ENCODE measurements around the gene ENOX1. TPM values are rescaled to one million over a fixed set of nuclear protein-coding genes. Genes with fewer than 3 reads are reported as not detected.

Gene ENOX1
- total and polyA plus RNA-seq, 9 of the 15 experiments (the other 6 are each of a cell fraction or from before 2014, with no cell fraction given) = not detected

DNA sequence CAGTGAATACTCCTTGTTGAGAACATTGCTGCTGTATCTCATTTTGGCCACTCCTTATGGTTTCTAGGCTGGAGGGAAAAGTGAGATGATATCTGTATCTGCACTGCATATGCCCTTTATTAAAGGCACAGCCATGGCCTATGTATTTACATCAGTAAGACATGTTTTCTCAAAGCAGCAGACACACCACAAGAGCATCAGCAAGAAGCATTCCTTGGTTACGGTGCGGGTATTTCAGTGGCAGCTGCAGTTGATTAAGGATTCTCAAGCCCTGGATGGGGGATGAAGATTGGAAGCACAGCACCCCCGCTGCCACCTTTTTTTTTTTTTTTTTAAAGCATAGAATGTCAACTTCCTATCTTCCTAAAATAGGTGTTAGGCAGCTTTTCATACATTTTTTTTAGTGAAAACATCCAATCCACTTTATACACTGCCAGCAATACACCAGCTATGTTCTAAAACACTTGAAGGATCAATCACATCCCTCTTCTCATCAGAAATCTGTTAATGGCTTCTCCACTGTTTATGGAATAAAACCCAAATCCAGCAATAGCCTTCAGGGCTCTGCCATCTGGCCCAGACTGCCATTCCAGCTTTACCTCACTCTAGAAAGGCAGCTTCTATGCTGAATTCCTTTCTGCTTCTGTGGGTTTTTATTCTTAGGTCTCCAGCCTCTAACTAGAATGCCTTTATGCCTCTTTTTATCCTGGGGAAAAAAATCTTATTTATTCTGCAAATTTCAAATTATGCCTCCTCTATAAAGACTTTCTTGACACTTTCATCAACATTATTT lies 432.4 kb downstream of the ENOX1 start (continued):
- TF ChIP-seq, protein P1, sequence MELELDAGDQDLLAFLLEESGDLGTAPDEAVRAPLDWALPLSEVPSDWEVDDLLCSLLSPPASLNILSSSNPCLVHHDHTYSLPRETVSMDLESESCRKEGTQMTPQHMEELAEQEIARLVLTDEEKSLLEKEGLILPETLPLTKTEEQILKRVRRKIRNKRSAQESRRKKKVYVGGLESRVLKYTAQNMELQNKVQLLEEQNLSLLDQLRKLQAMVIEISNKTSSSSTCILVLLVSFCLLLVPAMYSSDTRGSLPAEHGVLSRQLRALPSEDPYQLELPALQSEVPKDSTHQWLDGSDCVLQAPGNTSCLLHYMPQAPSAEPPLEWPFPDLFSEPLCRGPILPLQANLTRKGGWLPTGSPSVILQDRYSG (tag; conservative IDR thresholded peaks at IDR 0.05; ENCODE audit: low read depth) = no peak

DNA sequence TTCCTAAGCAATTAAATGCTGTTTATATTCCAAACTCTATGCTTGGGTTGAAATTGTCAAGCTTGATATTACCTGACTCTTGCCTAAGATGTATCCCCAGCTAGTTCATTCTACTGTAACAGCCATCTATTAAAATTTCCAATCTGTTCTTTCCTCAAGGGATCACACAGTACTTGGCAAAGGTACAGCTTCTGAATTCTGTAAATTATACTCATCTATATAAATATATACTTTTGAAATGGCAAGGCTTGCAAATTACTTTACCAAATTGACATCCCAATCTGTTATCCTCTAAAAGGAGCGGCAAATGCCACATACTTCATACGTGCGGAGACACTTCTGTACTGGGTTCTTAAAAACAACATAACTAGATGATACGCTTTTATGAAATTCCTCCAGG lies 433.1 kb downstream of the ENOX1 start:
- no peak overlapping the region for H2AFZ ChIP-seq (ENCODE audit: low read depth, low read length)
- intact Hi-C loops (cut with micrococcal nuclease) = no loop called here
- H3K9ac ChIP-seq (ENCODE audit: insufficient read depth in 1 of 2, low read depth in 2 of 2, low read length in 2 of 2) = no peak overlapping the region
- in situ Hi-C loops (cut with MboI) = no loop called here
- FAIRE-seq = no peak
- POLR2A ChIA-PET = no interaction called here
- no peak overlapping the region for H3K4me2 ChIP-seq (ENCODE audit: insufficient read depth, low read length)
- ATAC-seq = no peak
- H3K79me2 ChIP-seq (ENCODE audit: control insufficient read depth, insufficient read depth, low read length) = no peaks in the 10 kb centered on the region
- no TSS peak for BruUV-seq (replicated peaks)
- CTCF ChIA-PET (ENCODE audit: low intra/inter-chr PET ratio) = no interaction called here
- TF ChIP-seq, protein P2, sequence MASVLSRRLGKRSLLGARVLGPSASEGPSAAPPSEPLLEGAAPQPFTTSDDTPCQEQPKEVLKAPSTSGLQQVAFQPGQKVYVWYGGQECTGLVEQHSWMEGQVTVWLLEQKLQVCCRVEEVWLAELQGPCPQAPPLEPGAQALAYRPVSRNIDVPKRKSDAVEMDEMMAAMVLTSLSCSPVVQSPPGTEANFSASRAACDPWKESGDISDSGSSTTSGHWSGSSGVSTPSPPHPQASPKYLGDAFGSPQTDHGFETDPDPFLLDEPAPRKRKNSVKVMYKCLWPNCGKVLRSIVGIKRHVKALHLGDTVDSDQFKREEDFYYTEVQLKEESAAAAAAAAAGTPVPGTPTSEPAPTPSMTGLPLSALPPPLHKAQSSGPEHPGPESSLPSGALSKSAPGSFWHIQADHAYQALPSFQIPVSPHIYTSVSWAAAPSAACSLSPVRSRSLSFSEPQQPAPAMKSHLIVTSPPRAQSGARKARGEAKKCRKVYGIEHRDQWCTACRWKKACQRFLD (CRISPR knock-in tag; IDR thresholded peaks at IDR 0.05) = no peak
- TF ChIP-seq CC2D1A (IDR thresholded peaks at IDR 0.05) (no peak), STAT5A (IDR thresholded peaks at IDR 0.05; ENCODE audit: borderline replicate concordance, low read length) (no peak), ZNF165 (CRISPR knock-in tag; IDR thresholded peaks at IDR 0.05; ENCODE audit: borderline replicate concordance) (no peak), ZNF408 (CRISPR knock-in tag; IDR thresholded peaks at IDR 0.05; ENCODE audit: low read depth) (no peak), CREM (IDR thresholded peaks at IDR 0.05; ENCODE audit: low read depth) (no peak), E2F3 (CRISPR knock-in tag; IDR thresholded peaks at IDR 0.05) (no peak), XRCC5 (IDR thresholded peaks at IDR 0.05; ENCODE audit: low read depth, low read length) (no peak), ZC3H4 (CRISPR knock-in tag; IDR thresholded peaks at IDR 0.05; ENCODE audit: borderline replicate concordance) (no peak)
- TF ChIP-seq, protein P3, sequence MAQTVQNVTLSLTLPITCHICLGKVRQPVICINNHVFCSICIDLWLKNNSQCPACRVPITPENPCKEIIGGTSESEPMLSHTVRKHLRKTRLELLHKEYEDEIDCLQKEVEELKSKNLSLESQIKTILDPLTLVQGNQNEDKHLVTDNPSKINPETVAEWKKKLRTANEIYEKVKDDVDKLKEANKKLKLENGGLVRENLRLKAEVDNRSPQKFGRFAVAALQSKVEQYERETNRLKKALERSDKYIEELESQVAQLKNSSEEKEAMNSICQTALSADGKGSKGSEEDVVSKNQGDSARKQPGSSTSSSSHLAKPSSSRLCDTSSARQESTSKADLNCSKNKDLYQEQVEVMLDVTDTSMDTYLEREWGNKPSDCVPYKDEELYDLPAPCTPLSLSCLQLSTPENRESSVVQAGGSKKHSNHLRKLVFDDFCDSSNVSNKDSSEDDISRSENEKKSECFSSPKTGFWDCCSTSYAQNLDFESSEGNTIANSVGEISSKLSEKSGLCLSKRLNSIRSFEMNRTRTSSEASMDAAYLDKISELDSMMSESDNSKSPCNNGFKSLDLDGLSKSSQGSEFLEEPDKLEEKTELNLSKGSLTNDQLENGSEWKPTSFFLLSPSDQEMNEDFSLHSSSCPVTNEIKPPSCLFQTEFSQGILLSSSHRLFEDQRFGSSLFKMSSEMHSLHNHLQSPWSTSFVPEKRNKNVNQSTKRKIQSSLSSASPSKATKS (CRISPR knock-in tag; IDR thresholded peaks at IDR 0.05) = no peak
- DNase-seq (ENCODE audit: extremely low read depth in 1 of 4, low spot score in 3 of 4) = no peak
- no peaks in the 10 kb centered on the region for H3K27me3 ChIP-seq (ENCODE audit: control insufficient read depth in 2 of 2, insufficient read depth in 2 of 2, low read length in 2 of 2)
- no peaks in the 10 kb centered on the region for H3K4me1 ChIP-seq (replicated peaks in 1 of 2; ENCODE audit: control insufficient read depth in 2 of 2, insufficient read depth in 2 of 2, low read length in 2 of 2)
- H3K9me3 ChIP-seq (replicated peaks; ENCODE audit: control insufficient read depth, insufficient read depth, low read depth, low read length) = no peaks in the 10 kb centered on the region
- no peaks in the 10 kb centered on the region for H3K9me1 ChIP-seq (ENCODE audit: control insufficient read depth, insufficient read depth, low read length)
- WGBS (ENCODE audit: insufficient coverage, low coverage, missing lambda C conversion rate) = 0% methylated on average over 4 of the region's 4 CpGs
- H3K4me3 ChIP-seq = no peak overlapping the region
- no peaks in the 10 kb centered on the region for H4K20me1 ChIP-seq (replicated peaks; ENCODE audit: control insufficient read depth, insufficient read depth, low read length)
- no peak overlapping the region for H3K27ac ChIP-seq (ENCODE audit: extremely low read depth, low read depth, low read length)
- no peaks in the 10 kb centered on the region for H3K36me3 ChIP-seq (ENCODE audit: control insufficient read depth, insufficient read depth, low read length)
